Right atrium auricular region (tissue), 2 donors: ENCODE measurements around the gene CDK4. TPM values are rescaled to one million over a fixed set of nuclear protein-coding genes. Genes with fewer than 3 reads are reported as not detected.
A peak's percentile ranks its signal among the peaks of the same experiment; 100 is the strongest.

ENCODE experiments used
- DNase-seq: peaks from one replicate; pipeline ENCODE4 v3.0.0-alpha.2; 2019; ENCODE audit warnings: low spot score
- H3K27ac ChIP-seq, 2 donors: fragments of 200-600 bp; sonication (generic); 1 replicate in 1 of 2; 2 replicates in 1 of 2; pipeline ENCODE4 v1.5.1; 2016 to 2019
- H3K27me3 ChIP-seq, 2 donors: fragments of 200-600 bp; sonication (generic); one replicate each; pipeline versions ENCODE4 v1.5.1 to v1.6.0; 2017 to 2019
- H3K36me3 ChIP-seq: fragments of 200-600 bp; sonication (generic); one replicate; pipeline ENCODE4 v1.5.1; 2016
- H3K4me1 ChIP-seq, 2 donors: fragments of 200-600 bp; sonication (generic); one replicate each; pipeline versions ENCODE4 v1.5.1 to v1.6.0; 2017 to 2019
- H3K4me3 ChIP-seq, 2 donors: fragments of 200-600 bp; sonication (generic); 1 replicate in 1 of 2; 2 replicates in 1 of 2; pipeline ENCODE4 v1.5.1; 2017 to 2019; ENCODE audit warnings: mild to moderate bottlenecking in 1 of 2, moderate library complexity in 1 of 2
- H3K9me3 ChIP-seq, 2 donors: fragments of 200-600 bp; sonication (generic); one replicate each; pipeline ENCODE4 v1.5.1; 2019
- CTCF ChIP-seq, 2 donors: fragments of 200-600 bp; sonication (generic); IDR thresholded peaks; one replicate each; pipeline ENCODE4 v1.5.1; 2019; ENCODE audit warnings: antibody characterized with exemption in 2 of 2
- total RNA-seq, 2 donors: library from RNA; depleted of rRNA; stranded (reverse); fragments of >200 nt; gene quantifications; one replicate each; pipeline ENCODE4 v1.1.0, GENCODE V29; 2016

CDK4 gene
- total RNA-seq, 2 donors from 2014 or later: 32.1 to 59.7 TPM

GRCh38 chr12:57726151-57726883, 25.8 kb downstream of the CDK4 start:
- DNase-seq: peak; percentile 70
- H3K4me1 ChIP-seq: peaks cover 0 to 25% of the 10 kb centered on the region in 2 donors
- peaks cover 4% of the 10 kb centered on the region for H3K36me3 ChIP-seq
- H3K27me3 ChIP-seq: no peaks in the 10 kb centered on the region
- H3K4me3 ChIP-seq: peak overlapping the region; percentile 49 to 63
- no peaks in the 10 kb centered on the region for H3K9me3 ChIP-seq
- TF ChIP-seq CTCF (IDR thresholded peaks at IDR 0.05): peak; percentile 48 to 73
- H3K27ac ChIP-seq: peak overlapping the region; percentile 41 to 64

GRCh38 chr12:57725851-57726150, 26.3 kb downstream of the CDK4 start:
- TF ChIP-seq CTCF (IDR thresholded peaks at IDR 0.05): no peak
- H3K36me3 ChIP-seq: peaks cover 9% of the 10 kb centered on the region
- H3K4me1 ChIP-seq: peaks cover 0 to 25% of the 10 kb centered on the region in 2 donors
- H3K9me3 ChIP-seq: no peaks in the 10 kb centered on the region
- peak overlapping the region; percentile 49 to 63 for H3K4me3 ChIP-seq
- peak overlapping the region; percentile 41 to 64 for H3K27ac ChIP-seq
- DNase-seq: no peak
- H3K27me3 ChIP-seq: no peaks in the 10 kb centered on the region

- peaks cover 0 to 25% of the 10 kb centered on the region in 2 donors for H3K4me1 ChIP-seq
- no peak overlapping the region for H3K27ac ChIP-seq
- H3K36me3 ChIP-seq: peaks cover 16% of the 10 kb centered on the region
- TF ChIP-seq CTCF (IDR thresholded peaks at IDR 0.05): no peak
- peak; percentile 18 for DNase-seq
- H3K9me3 ChIP-seq: no peaks in the 10 kb centered on the region
- no peak overlapping the region for H3K4me3 ChIP-seq
- H3K27me3 ChIP-seq: no peaks in the 10 kb centered on the region
Observed at GRCh38 chr12:57724936-57725740, 27.0 kb downstream of the CDK4 start.

- no peaks in the 10 kb centered on the region for H3K9me3 ChIP-seq
- DNase-seq: peak; percentile 53
- TF ChIP-seq CTCF (IDR thresholded peaks at IDR 0.05): no peak
Observed at GRCh38 chr12:57724003-57724935, 27.8 kb downstream of the CDK4 start.

GRCh38 chr12:57723630-57723962, 28.5 kb downstream of the CDK4 start:
- DNase-seq: no peak
- H3K36me3 ChIP-seq: peaks cover 31% of the 10 kb centered on the region
- peaks cover 0 to 25% of the 10 kb centered on the region in 2 donors for H3K4me1 ChIP-seq
- no peak for TF ChIP-seq CTCF (IDR thresholded peaks at IDR 0.05)
- no peak overlapping the region for H3K27ac ChIP-seq
- no peaks in the 10 kb centered on the region for H3K9me3 ChIP-seq
- no peak overlapping the region for H3K4me3 ChIP-seq
- no peaks in the 10 kb centered on the region for H3K27me3 ChIP-seq

More at GRCh38 chr12:57724003-57724935, 27.8 kb downstream of the CDK4 start:
- H3K27ac ChIP-seq: no peak overlapping the region
- peaks cover 25% of the 10 kb centered on the region for H3K36me3 ChIP-seq
- H3K27me3 ChIP-seq: no peaks in the 10 kb centered on the region
- no peak overlapping the region for H3K4me3 ChIP-seq
- H3K4me1 ChIP-seq: peaks cover 0 to 25% of the 10 kb centered on the region in 2 donors
